Activated CD4-positive, alpha-beta T cell treated with anti-CD3 and anti-CD28 coated beads, Interleukin-10, Interleukin-2, amounts not matched to agents 100 ng/mL and 50 ng/mL, durations not matched to agents 16 hours and 8 hours (primary cell): ENCODE data around the gene MAP4K4.
"Not testable (repeated sequence)": the region's sequence is repeated elsewhere in the genome, so short reads cannot be mapped to it uniquely, and the experiment has no call there.

Experiments used
- DNase-seq: peaks from one replicate; pipeline ENCODE4 v3.0.0-alpha.2; 2020

The MAP4K4 gene

DNA sequence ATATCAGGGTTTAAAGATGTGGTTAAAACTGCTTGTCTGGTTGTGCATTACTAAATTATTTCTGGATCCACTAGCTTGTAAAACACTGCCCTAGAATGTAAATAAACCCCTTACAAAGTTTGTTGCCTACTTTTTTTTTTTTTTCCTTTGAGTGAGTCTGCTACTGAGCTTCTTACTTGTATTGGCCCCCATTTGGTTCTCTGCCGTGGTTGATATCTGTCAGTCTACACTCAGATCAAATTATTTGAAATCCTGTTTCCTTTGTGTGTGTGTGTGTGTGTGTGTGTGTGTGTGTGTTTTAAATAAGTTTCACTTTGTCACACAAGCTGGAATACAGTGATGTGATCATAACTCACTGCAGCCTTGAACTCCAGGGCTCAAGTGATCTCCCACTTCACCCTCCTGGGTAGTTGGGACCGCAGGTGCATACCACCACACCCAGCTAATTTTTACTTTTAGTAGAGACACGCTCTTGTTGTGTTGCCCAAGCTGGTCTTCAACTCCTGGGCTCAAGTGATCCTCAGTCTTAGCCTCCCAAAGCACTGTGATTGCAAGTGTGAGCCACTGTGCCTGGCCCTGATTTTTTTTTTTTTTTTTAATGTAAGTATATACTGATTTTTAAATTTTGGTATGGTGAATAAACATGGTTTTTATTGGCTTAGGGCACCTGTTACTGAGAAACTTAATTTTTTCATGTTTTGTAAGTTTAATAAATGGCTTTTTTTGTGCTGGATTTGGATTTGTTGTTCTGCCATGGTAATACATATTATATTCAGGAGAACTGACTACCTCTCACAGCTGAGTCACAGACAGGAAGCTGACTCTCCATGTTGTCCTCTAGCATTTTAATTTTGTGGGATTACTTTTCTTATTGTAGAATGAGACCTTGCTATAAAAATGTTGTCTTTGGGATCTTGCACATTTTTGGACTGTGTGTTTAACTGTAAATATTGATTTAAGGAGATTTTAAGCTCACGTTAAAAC, 48.5 kb downstream of the MAP4K4 start:
- DNase-seq: no peak

DNA sequence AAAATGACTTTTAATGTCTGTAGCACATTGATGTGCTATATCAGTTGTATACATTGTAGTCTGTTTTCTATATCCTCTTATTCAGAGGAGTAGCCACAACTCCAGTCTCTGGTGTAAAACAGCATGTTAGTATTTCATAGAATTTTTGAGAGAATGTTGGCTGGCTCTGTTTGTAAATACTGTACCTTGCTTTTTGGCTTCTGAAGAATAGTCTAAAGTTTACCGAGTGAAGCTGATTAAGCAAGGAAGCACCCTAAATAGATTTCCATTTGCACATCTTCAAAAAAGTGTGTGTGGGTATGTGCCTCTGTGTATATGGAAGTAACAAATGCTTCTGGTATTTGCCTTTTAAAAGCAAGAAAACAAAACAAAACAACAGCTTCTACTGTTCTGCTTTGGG, 50.5 kb downstream of the MAP4K4 start:
- DNase-seq: no peak

DNA sequence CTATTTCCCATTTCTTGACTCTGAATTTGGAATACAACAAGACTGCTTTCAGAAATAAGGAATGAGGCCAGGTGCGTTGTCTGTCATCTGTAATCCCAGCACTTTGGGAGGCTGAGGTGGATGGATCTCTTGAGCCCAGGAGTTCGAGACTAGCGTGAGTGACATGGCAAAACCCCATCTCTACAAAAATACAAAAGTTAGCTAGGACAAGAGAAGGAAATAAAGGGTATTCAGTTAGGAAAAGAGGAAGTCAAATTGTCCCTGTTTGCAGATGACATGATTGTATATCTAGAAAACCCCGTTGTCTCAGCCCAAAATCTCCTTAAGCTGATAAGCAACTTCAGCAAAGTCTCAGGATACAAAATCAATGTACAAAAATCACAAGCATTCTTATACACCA, 51.0 kb downstream of the MAP4K4 start:
- DNase-seq: not testable (repeated sequence)

DNA sequence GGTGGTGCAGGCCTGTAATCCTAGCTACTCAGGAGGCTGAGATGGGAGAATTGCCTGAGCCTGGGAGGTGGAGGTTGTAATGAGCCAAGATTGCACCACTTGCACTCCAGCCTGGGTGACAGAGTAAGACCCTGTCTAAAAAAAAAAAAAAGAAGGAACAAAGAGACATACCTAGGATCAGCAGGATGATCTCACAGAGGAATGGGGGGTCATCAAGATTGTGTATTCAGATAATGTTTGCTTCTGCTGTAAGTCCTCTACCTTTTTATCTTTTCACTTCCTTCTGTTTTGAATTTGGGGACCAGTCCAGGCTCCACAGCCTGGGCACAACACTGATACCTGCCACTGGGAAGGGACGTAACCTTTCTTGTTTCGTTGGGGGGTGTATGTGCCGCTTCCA, 53.2 kb downstream of the MAP4K4 start:
- DNase-seq: no peak

DNA sequence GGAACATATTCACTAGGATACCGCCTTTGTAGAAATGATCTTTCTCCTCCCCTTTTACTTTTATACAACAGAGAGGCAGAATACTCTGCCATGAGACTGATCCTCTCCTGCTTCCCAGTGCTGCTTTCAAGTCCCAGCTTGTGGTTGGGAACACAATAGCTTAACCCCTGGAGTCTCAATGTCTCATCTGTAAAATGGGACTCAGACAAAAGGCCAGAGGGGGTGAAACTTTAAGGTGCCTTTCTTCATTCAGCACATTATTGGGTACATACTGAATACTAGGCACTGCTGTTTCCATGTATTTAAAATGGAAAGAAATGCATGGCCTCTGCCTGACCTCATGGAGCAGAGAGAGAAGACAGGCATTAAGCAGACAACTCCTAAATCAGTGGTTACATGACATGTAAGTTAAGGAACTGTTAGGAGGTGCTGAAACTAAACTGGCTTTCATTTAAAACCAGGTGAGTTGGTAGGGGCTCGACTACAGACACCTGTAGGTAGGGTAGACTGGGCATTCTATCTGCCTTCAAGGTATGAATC, 53.8 kb downstream of the MAP4K4 start:
- DNase-seq: no peak

DNA sequence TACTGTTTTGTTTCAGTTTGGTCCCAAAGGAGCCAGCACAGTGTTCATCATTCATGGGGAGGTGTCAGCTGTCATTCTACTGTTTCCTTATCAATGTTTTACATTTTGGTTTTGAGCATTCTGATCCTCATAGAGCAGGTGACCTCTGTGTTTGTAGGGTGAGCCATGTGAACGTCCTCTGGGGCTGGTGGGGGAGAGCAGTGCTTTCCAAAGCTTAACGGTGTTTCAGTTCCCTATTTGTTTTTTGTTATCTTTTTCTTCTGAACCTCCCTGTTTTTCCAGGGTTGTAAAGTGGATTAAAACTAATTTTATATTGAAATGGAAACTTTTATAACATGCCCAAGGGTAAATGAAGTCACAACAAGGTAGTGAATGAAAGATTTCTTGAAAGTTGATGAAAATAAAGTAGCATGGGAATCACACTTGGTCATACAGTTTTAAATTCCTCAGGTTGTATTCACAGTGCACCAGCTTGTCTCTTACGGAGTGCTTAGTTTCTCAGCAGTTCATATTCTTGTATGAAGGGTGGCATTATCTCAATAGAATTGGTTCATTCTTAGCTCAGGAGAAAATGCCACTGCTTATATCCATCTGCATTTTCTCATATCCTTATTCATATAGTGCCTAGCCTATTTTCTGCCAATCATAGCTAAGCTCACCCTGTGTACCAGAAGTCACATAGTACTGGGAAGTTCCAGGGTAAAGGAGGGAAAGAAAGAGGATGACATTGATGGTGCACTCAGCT, 54.5 kb downstream of the MAP4K4 start:
- no peak for DNase-seq

DNA sequence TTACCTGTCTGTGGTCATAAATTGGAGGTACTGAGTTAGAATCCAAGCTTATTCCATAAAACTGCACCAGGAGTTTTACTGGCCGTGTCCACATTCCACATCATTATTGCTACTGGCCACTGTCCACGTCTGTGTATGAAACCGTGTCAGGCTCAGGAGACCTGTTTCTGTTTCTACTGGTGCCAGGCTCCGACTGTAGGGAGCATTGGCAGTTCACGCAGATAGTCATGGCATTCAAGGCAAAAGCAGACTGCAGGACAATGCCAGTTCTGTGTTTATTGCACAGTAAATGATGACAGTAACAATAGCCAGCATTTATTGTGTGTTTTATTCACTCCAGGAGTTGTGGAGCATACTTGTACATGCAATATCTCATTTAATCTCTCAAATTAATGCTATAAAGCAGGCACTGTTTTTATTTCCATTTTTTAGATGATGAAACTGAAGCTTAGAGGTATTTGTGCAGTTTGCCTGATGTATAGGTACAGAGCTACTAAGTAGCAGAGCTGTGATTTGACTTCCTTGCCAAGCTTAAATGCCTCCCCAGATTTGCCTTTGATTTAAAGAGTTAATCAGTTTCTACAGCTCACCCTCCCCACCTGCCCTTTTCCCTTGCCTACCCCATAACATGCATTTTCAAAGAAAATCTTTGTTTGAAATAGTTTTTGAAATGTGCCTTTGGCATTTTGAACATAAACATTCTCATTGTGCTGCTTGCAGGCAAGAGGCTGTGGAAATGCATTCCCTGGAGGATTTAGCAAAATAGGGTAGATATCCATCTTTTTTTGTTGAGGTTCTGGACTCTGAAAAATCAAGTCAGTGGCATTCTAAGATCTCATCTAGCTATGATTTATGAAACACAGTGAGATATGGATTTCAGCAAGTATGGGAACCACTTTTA, 55.5 kb downstream of the MAP4K4 start:
- no peak for DNase-seq

DNA sequence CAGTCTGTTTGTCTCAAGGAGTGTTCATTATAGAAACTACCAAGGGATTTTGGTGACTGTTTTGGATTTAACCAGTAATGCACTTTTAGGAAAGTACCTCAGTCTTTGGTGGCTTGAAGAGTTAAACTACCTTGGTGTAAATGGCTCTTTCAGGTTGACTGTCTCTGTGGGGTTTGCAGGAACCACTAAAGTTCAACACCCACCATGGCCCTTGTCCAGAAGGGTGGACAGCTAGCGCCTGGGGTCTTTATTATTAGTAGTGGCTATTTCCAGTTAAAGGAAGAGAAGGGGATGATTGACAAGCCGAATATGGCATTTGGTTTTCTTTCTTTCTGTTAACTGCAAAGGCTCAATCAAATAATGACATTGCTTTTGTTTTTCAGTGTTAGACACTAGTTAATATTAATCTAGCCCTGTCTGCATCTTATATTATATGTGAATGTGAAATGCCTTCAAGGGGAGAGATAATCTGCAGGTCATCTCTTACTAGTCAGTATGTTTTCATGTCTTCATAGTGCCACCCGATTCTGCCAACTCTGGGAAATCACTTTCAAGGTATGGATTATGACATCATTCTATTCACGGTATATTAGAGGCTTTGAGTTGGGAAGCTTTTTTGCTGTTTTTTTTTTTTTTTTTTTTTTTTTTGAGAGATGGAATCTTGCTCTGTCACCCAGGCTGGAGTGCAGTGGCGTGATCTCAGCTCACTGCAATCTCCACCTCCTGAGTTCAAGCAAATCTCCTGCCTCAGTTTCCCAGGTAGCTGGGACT, 56.4 kb downstream of the MAP4K4 start:
- peak; percentile 52 for DNase-seq

DNA sequence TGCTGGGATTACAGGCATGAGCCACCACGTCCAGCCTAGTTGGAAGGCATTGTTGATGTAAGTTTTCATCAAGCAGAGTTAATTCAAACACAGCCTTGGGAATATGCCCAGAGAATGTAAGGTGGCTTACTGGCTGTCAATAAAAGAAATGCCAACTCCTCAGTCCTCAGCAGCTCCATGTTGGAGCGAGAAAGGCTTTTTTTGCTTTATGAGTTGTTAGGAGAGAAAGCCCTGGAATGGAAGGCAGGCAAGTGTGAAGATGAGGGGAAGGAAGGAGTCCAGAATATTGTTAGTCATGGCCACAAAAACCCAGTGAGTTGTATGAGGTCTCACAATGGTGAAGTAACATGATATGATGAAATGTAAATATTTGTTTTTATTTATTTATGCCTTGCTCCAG, 57.1 kb downstream of the MAP4K4 start:
- no peak for DNase-seq

DNA sequence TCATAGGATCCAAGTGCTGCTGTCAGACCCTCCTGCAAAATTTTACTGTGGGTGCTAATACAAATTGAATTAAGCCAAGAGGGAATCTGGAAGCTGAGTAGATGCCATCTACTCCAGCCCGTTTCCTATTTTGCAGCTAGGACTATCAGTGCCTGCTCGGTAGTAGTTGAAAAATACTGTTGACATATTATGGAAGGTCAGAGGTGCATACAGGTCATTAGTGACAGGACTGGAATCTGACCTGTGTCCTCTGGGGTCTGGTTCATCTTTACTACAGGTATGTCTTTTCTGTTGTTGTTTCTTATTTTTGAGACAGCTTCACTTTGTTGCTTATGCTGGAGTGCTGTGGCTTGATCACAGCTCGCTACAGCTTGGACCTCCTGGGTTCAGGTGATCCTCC, 58.8 kb downstream of the MAP4K4 start:
- no peak for DNase-seq

DNA sequence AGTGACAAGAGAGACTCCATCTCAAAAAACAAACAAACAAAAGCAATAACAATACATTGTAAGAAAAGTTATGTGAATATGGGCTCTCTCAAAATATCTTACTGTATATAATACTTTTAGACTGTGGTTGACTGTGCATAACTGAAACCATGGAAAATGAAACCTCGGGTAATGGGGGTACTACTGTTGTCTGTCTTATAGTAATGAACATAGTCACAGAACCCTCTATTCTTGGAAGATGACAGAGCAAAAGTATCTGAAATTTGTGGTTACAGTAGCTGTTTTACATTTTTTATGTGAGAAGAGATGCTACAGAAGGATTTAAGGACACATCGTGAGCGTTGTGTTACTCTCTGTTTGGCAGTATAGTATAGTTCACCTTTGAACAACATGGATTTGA, 60.5 kb downstream of the MAP4K4 start:
- peak; percentile 77 for DNase-seq

DNA sequence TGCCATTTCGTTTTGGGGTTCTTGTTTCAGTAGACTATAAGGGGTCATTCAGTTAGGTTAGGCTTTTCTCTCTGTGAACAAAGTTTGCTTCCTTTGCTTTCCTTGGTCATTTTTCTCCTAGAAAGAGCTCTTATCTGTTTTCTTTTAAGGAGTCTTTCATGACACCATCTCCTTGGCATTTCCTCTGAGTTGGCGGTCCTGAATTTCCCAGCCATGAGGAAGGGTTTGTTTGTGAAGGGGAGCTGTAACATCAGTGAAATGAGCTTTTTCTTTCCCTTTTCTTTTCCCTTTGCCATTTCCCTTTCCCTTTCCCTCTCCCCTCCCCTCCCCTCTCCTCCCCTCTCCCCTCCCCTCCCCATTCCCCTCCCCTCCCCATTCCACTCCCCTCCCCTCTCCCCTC, 61.7 kb downstream of the MAP4K4 start:
- no peak for DNase-seq

DNA sequence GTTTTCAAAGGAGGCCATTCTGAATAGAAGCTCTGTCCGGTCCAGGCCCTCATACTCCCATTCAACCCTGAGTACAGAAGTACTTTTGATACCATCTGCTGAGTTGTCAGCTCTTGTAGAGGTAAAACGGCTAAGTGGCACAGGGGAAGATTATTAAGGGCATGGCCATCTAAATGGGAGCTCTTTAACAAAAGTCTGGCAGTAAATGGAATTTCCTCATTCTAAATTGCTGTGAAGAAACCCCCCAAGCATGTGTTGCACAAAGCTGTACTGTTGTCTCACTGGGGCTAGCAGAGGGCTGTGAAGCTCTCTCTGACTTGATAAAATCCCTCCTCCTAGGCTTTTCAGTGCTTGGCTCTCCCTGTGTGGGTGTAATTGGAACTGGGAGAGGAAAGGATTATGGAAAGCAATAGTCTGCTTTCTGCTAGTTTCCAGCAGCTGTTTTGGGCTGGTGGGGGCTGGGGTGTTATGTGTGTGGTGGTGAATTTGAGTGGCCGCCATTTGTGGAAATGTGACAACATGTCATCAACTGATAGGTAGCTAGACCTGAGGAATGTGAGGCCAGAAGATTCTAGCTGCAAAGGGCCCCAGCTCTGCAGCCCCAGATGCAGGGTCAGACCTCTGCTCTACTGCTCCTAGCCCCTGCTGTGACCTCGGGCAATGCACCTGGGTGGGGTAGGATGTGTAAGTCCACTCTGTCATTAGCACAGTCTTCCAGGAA, 65.1 kb downstream of the MAP4K4 start:
- DNase-seq: no peak

DNA sequence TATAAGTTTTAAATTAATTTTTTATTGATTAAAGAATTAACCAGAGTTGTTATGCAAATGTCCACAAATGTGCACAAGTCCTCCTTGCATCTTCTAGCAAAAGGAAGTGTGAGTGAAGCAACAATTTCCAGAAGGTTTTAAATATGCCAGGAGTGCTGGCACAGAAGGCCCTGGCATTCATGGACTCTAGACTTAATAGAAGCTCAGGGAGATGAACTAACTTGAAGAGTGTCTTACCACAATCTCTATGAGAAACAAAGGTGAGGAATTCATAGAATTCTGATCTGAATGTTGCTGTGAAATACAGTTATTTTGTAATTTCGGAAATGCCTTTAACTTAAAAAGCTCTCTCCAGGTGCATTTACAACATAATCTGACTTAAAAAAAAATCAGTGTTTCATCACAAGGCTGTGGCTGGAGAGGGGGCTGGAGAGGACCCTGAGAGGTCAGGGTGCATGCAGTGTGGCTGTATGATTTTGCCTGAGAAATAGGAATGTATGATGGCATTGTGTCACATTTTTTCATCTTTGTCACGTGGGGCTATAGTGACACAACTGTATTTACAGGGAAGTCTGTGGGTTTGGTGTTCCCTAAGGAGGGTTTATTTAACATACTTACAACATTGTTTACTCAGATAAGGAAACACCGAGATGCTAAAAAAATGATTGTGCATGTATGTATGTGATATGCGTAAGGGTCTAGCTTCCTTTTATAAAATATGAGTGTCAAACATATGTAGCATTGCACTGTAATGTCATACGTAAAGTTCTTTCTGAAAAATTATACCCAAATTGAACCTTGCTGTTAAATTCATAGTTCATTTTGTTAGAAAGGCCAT, 66.2 kb downstream of the MAP4K4 start:
- no peak for DNase-seq

DNA sequence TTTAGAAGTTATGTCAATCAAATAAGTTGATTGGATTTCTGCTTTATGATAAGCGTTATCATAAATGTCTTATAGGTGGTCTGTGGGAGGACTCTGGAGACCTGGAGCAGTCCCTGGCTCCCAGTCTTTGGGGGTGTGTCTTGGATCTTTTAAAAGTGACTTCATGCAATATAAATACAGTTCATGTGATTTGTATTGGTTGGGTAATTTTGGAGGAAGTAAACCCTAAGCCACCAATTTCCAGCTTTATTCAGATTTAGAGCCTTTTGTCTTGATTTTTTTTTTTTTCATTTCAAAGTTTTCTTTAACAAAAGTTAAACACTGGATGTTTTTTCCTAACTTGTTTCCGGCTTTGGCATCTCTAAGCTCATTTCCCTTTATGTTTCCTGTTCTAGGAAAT, 68.8 kb downstream of the MAP4K4 start:
- DNase-seq: no peak

DNA sequence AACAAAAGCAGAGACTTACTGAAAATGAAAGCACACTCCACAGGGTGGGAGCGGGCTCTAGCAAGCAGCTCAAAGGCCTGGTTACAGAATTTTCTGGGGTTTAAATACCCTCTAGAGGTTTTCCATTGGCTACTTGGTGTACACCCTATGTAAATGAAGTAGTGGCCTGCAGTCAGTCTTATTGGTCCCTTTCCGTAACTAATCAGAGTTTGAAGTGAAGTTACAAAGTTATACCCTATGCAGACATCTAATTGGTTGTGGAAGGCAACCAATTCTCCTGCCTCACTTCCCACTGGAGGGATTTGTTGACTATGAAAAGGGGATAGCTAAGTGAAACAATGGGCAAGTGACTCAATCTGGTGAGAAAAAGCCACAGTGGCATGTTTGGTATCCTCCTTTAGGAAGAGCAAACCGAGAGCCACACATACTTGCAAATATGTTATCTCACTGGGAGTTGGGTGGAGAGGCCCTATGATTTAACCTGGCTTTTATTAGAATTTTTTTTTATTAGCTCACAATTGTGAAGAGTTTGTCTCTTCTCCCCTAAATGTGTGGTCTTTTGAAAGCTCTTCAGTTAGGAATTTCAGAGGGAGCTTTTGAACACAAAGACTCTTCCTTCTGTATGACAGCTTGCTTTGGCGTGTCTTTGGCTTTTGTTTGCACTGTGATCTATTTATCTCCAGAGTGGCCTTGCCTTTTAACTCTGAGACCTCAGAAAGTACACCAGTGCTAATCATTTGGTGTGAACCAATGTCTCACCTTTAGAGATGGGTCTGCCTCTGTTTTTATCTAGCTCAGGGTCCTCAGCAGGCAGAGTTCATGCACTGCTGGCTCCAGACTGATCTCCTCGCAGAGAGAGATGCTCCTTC, 69.6 kb downstream of the MAP4K4 start:
- no peak for DNase-seq

DNA sequence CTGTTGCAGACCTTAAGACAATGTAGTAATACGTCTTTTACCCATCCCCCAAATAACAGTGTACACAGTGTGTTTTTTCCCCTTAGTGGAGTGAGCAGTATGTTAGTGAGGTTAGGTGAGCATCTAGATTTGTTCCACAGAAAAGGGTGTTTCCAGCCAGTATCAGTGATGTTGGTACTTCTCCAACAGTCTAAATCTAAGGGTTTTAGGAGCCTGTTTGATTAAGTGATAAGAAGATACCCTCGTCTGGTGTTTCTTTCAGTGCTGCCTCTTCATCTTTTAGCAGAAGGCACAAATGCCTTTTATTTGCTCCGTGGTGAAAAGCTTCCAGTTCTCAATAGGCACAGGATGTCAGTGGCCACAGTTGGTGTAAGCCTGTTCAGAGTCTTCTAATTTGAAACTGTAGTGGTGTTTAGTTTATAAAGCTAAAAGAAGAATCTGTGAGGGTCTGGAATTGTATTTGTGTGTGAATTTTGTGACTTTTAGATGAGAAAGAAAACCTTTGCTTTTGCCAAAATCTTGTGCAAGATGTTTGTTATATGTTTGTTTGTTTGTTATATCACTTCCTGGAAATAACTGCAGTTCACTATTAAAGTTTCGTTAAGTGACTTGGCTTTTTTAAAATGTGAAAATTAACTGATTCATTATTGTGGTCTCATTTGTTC, 71.2 kb downstream of the MAP4K4 start:
- DNase-seq: peak; percentile 31

DNA sequence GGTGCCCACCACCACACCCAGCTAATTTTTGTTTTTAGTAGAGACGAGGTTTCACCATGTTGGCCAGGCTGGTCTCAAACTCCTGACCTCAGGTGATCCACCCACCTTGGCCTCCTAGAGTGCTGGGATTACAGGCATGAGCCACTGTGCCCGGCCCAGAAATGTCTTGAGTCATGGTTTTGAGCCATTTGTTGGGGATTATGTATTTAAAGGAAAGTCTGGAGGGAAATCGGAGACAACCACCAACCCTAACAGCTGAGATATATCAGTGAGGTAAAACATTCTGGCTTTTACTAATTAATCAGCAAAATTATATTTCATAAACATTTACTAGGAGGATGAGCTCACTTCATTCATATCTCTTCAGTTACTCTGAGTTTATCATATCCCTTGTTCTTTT, 72.2 kb downstream of the MAP4K4 start:
- not testable (repeated sequence) for DNase-seq

DNA sequence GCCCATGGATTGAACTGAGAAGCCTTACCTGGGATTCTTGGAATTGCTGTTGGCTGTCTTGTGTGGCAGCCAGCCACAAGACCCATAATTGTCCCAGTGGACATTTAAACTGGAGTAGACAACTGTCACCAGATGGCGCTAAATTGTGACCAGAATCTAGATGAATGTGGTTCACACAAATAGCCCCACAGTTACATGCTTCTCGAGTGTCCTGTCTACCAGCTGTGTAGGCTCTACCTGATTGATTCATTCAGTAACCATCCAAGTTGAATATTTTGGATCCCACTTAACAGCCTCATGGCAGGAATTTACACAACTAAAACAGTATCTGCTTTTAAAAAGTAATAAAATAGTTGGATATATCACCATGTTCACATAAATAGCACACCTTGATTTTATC, 73.2 kb downstream of the MAP4K4 start:
- peak; percentile 51 for DNase-seq
